Fibroblast of pulmonary artery (primary cell): ENCODE data around the gene NTMT2.

ENCODE experiments used
- DNase-seq: peaks from one replicate; pipeline ENCODE4 v3.0.0-alpha.2; 2010; ENCODE audit warnings: low read depth
- H3K4me3 ChIP-seq: replicated peaks from 2 replicates; pipeline ENCODE4 v1.5.1; 2011; ENCODE audit warnings: low read depth, mild to moderate bottlenecking, control low read depth, low read length, moderate library complexity
- CTCF ChIP-seq: IDR thresholded peaks from 2 replicates; pipeline ENCODE4 v1.5.1; 2011; ENCODE audit warnings: mild to moderate bottlenecking, control low read depth, low read length, inconsistent platforms; ENCODE audit errors: missing control alignments

Gene NTMT2

GRCh38 chr1:170125269-170125668 is 20.5 kb upstream of the NTMT2 start:
- no peak for TF ChIP-seq CTCF
- H3K4me3 ChIP-seq, result no peak overlapping the region
- no peak for DNase-seq

- no peak overlapping the region for H3K4me3 ChIP-seq
- peak; percentile 32 for TF ChIP-seq CTCF
- DNase-seq, result peak; percentile 91
These were observed 19.1 kb upstream of the NTMT2 start for GRCh38 chr1:170126696-170127095.

GRCh38 chr1:170131450-170131849 is 14.3 kb upstream of the NTMT2 start:
- no peak for DNase-seq
- TF ChIP-seq CTCF, result no peak
- no peak overlapping the region for H3K4me3 ChIP-seq

GRCh38 chr1:170131984-170132383 is 13.8 kb upstream of the NTMT2 start:
- DNase-seq, result no peak
- TF ChIP-seq CTCF, result no peak
- H3K4me3 ChIP-seq, result no peak overlapping the region

- no peak for DNase-seq
- no peak overlapping the region for H3K4me3 ChIP-seq
- TF ChIP-seq CTCF, result no peak
These were observed 11.8 kb upstream of the NTMT2 start for GRCh38 chr1:170133766-170134495.

- no peak overlapping the region for H3K4me3 ChIP-seq
- TF ChIP-seq CTCF, result no peak
- no peak for DNase-seq
These were observed 11.2 kb upstream of the NTMT2 start for GRCh38 chr1:170134521-170134920.

- TF ChIP-seq CTCF, result no peak
- no peak for DNase-seq
- no peak overlapping the region for H3K4me3 ChIP-seq
These were observed 5.4 kb upstream of the NTMT2 start for GRCh38 chr1:170140371-170140770.
